ENCODE results near the gene CDH11.

- TF ChIP-seq CTCF (IDR thresholded peaks at IDR 0.05 in 8 of 11, conservative IDR thresholded peaks at IDR 0.05 in 3 of 11) (no peak), POLR2A (IDR thresholded peaks at IDR 0.05) (no peak)
These were observed 221.8 kb downstream of the CDH11 start for GRCh38 chr16:64900019-64900418.

Data from spleen (tissue), 7 donors.